22Rv1 (cell line): Measurements from ENCODE around the gene DHRS3.

Experiments
- ZFX ChIP-seq: fragments of 450-650 bp; IDR thresholded peaks from 2 replicates; pipeline ENCODE4 v1.6.1; 2017; ENCODE audit warnings: antibody characterized with exemption, borderline replicate concordance
- TF ChIP-seq, protein P1 (sequence below): fragments of 450-650 bp; IDR thresholded peaks from 2 replicates; pipeline ENCODE4 v1.5.1; 2017; ENCODE audit warnings: mild to moderate bottlenecking

DNA sequence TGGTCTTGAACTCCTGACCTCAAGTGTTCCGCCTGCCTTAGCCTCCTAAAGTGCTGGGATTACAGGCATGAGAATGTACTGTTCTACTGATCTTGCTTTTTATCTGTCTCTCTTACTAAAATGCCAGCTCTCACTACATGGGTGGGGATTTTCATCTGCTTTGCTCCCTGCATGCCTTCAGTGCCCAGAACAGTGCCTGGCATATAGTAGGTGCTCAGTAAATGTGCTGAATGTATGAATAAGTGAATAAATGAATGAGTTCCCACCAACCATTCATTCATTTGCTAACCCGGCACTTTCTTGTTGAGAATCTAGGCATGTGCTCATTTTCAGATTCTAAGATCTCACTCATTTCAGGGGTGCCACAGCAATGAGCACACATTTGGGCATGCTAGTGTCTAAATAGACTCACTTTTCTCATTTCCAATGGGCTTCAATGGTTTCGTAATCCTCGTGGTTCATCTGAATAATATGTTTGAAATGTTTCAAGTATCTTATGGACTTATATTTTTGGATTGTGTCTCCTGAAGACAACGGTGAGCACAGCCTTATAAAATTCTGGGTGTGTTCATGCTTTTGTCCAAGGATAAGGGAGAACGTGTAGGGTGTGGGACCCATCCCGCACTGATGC lies 7.6 kb downstream of the DHRS3 start:
- TF ChIP-seq, protein P1, sequence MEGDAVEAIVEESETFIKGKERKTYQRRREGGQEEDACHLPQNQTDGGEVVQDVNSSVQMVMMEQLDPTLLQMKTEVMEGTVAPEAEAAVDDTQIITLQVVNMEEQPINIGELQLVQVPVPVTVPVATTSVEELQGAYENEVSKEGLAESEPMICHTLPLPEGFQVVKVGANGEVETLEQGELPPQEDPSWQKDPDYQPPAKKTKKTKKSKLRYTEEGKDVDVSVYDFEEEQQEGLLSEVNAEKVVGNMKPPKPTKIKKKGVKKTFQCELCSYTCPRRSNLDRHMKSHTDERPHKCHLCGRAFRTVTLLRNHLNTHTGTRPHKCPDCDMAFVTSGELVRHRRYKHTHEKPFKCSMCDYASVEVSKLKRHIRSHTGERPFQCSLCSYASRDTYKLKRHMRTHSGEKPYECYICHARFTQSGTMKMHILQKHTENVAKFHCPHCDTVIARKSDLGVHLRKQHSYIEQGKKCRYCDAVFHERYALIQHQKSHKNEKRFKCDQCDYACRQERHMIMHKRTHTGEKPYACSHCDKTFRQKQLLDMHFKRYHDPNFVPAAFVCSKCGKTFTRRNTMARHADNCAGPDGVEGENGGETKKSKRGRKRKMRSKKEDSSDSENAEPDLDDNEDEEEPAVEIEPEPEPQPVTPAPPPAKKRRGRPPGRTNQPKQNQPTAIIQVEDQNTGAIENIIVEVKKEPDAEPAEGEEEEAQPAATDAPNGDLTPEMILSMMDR, result no peak
- TF ChIP-seq ZFX, result no peak
